ENCODE data around the gene CPA5.
"Not testable (repeated sequence)": the region's sequence is repeated elsewhere in the genome, so short reads cannot be mapped to it uniquely, and the experiment has no call there.

- not testable (repeated sequence) for TF ChIP-seq CTCF, POLR2A, POLR2AphosphoS5, EP300 (IDR thresholded peaks at IDR 0.05)
Measured at GRCh38 chr7:130376461-130376860, 31.8 kb downstream of the CPA5 start.

All from upper lobe of left lung (tissue), 4 donors.